GM12878 (cell line): ENCODE results near the gene IFNL2. TPM values are rescaled to one million over a fixed set of nuclear protein-coding genes. Genes with fewer than 3 reads are reported as not detected.
A peak's percentile ranks its signal among the peaks of the same experiment; 100 is the strongest.

Source experiments
- ATAC-seq: fragments of 200-7000 bp; cut with Tn5 transposase; 3 replicates; pipeline ENCODE4 v1.9.1; 2020; ENCODE audit warnings: mild to moderate bottlenecking, moderate library complexity
- BruUV-seq: library from RNA; stranded (reverse); fragments of 400-500 nt; replicated peaks from 2 replicates; lab custom pipeline; 2021; lab: Mats Ljungman, UMichigan
- CTCF ChIA-PET: fragments of 300-600 bp; sonication (Branson Sonifier 250); formaldehyde crosslinking; extraction: SDS; loops from one replicate; lab custom pipeline; 2021; ENCODE audit warnings: inconsistent platforms; lab: Yijun Ruan, JAX
- POLR2A ChIA-PET: fragments of 350-600 bp; formaldehyde crosslinking; extraction: SDS; loops from one replicate; lab custom pipeline; 2021; ENCODE audit warnings: inconsistent platforms; lab: Charles Lee
- RAD21 ChIA-PET: fragments of 300-600 bp; sonication (Branson Sonifier 250); formaldehyde crosslinking; loops from one replicate; lab custom pipeline; 2023; ENCODE audit warnings: antibody characterized with exemption; ENCODE audit not compliant: unreplicated experiment; lab: Charles Lee
- SMC1A ChIA-PET: fragments of 300-600 bp; sonication (Branson Sonifier 250); formaldehyde crosslinking; loops from one replicate; lab custom pipeline; 2023; ENCODE audit not compliant: unreplicated experiment, uncharacterized antibody; lab: Charles Lee
- DNase-seq: peaks from one replicate; pipeline ENCODE4 v3.0.0-alpha.2; 2011; ENCODE audit warnings: low read depth, low spot score
- FAIRE-seq: peaks from 3 replicates; lab custom pipeline; 2011; peaks lifted over from hg19 to GRCh38; lab: Jason Lieb, UNC
- H2AFZ ChIP-seq: 2 replicates; pipeline ENCODE4 v1.6.0; 2011; ENCODE audit warnings: low read depth, low read length, control low read depth; ENCODE audit not compliant: control insufficient read depth
- H3K27ac ChIP-seq: 2 replicates; pipeline ENCODE4 v1.5.1; 2011; ENCODE audit warnings: control low read depth; ENCODE audit not compliant: control insufficient read depth, insufficient read depth
- H3K27me3 ChIP-seq, 2 experiments: replicated peaks in 1 of 2; 2 replicates each; pipeline versions ENCODE4 v1.6.0 to v1.6.1; 2011; ENCODE audit warnings: low read length in 1 of 2; ENCODE audit not compliant: control insufficient read depth in 2 of 2, insufficient read depth in 2 of 2
- H3K36me3 ChIP-seq, 2 experiments: 2 replicates each; pipeline ENCODE4 v1.5.1; 2011; ENCODE audit warnings: low read length in 1 of 2; ENCODE audit not compliant: control insufficient read depth in 2 of 2, insufficient read depth in 2 of 2
- H3K4me1 ChIP-seq: 2 replicates; pipeline ENCODE4 v1.6.1; 2011; ENCODE audit warnings: mild to moderate bottlenecking, low read length, moderate library complexity, mixed read lengths; ENCODE audit not compliant: control insufficient read depth, insufficient read depth
- H3K4me2 ChIP-seq: 2 replicates; pipeline ENCODE4 v1.6.0; 2011; ENCODE audit warnings: control low read depth; ENCODE audit not compliant: control insufficient read depth, insufficient read depth
- H3K4me3 ChIP-seq: fragments of 200-600 bp; sonication (generic); 2 replicates; pipeline ENCODE4 v1.5.1; 2016
- H3K79me2 ChIP-seq: 2 replicates; pipeline ENCODE4 v1.6.0; 2011; ENCODE audit warnings: low read length; ENCODE audit not compliant: control insufficient read depth, insufficient read depth
- H3K9ac ChIP-seq: 2 replicates; pipeline ENCODE4 v1.8.0; 2011; ENCODE audit warnings: low read length, control low read depth, mixed read lengths; ENCODE audit not compliant: control insufficient read depth, insufficient read depth
- H3K9me3 ChIP-seq: replicated peaks from 3 replicates; pipeline ENCODE4 v1.5.1; 2011; ENCODE audit warnings: mild to moderate bottlenecking, low read length; ENCODE audit not compliant: control insufficient read depth, insufficient read depth
- H4K20me1 ChIP-seq: 2 replicates; pipeline ENCODE4 v1.6.0; 2011; ENCODE audit not compliant: control insufficient read depth, insufficient read depth
- CBFB ChIP-seq: IDR thresholded peaks from 2 replicates; pipeline ENCODE4 v1.6.1; 2016; ENCODE audit warnings: antibody characterized with exemption, low read depth
- CEBPB ChIP-seq, 2 experiments: fragments of 150-350 bp in 1 of 2; IDR thresholded peaks; 2 replicates each; pipeline ENCODE4 v1.6.1; 2012 to 2014; ENCODE audit warnings: low read depth in 2 of 2, low read length in 2 of 2, borderline replicate concordance in 1 of 2, inconsistent platforms in 1 of 2
- CREM ChIP-seq: IDR thresholded peaks from 2 replicates; pipeline ENCODE4 v1.6.1; 2014; ENCODE audit warnings: antibody characterized with exemption, low read depth
- FOS ChIP-seq: IDR thresholded peaks from 3 replicates; pipeline ENCODE4 v1.6.1; 2011; ENCODE audit warnings: borderline replicate concordance; ENCODE audit not compliant: insufficient read length; ENCODE audit errors: extremely low read depth
- HCFC1 ChIP-seq: fragments of 150-350 bp; IDR thresholded peaks from 2 replicates; pipeline ENCODE4 v1.6.1; 2014; ENCODE audit warnings: low read length
- IKZF1 ChIP-seq: fragments of 450-650 bp; conservative IDR thresholded peaks from 2 replicates; pipeline ENCODE4 v1.6.1; 2017; ENCODE audit warnings: antibody characterized with exemption, mild to moderate bottlenecking
- IKZF2 ChIP-seq, 2 experiments: fragments of 450-650 bp; IDR thresholded peaks; 2 replicates each; pipeline ENCODE4 v1.6.1; 2017; ENCODE audit warnings: mild to moderate bottlenecking in 2 of 2, moderate library complexity in 2 of 2
- MEF2A ChIP-seq: IDR thresholded peaks from 2 replicates; pipeline ENCODE4 v1.6.1; 2011; ENCODE audit warnings: low read depth, mild to moderate bottlenecking, low read length, moderate library complexity; ENCODE audit not compliant: insufficient read depth
- PAX8 ChIP-seq: fragments of 450-650 bp; IDR thresholded peaks from 2 replicates; pipeline ENCODE4 v1.6.1; 2017; ENCODE audit warnings: mild to moderate bottlenecking, moderate library complexity
- POLR2A ChIP-seq: IDR thresholded peaks from 2 replicates; pipeline ENCODE4 v1.6.1; 2011; ENCODE audit warnings: low read depth, mild to moderate bottlenecking, low read length
- RFX5 ChIP-seq: IDR thresholded peaks from 2 replicates; pipeline ENCODE4 v1.6.1; 2011; ENCODE audit warnings: low read depth, low read length, improper control_type of control experiment
- SIN3A ChIP-seq: IDR thresholded peaks from 2 replicates; pipeline ENCODE4 v1.6.1; 2012; ENCODE audit warnings: low read depth, low read length, improper control_type of control experiment
- SMAD5 ChIP-seq: IDR thresholded peaks from 2 replicates; pipeline ENCODE4 v1.6.1; 2016; ENCODE audit warnings: antibody characterized with exemption, low read depth
- SP1 ChIP-seq: IDR thresholded peaks from one replicate; pipeline ENCODE4 v1.6.1; 2011; ENCODE audit warnings: low read depth, low read length
- TBL1XR1 ChIP-seq: IDR thresholded peaks from 2 replicates; pipeline ENCODE4 v1.6.1; 2012; ENCODE audit warnings: low read depth, low read length, improper control_type of control experiment
- ZNF274 ChIP-seq: IDR thresholded peaks from one replicate; pipeline ENCODE4 v1.8.0; 2011; ENCODE audit not compliant: insufficient read length, insufficient read depth
- ZZZ3 ChIP-seq: IDR thresholded peaks from 2 replicates; pipeline ENCODE4 v1.6.1; 2011; ENCODE audit warnings: low read depth; ENCODE audit not compliant: control insufficient read depth, insufficient read length
- WGBS: methylation state at CpG from one replicate; pipeline ENCODE4 v1.1.6; 2016; ENCODE audit warnings: low lambda C conversion rate; ENCODE audit not compliant: insufficient replicate concordance, insufficient coverage; ENCODE audit errors: missing lambda C conversion rate; 5-methylcytosine and 5-hydroxymethylcytosine counted together
- in situ Hi-C: fragments of 300-500 bp; cut with MboI; formaldehyde crosslinking; loops from 9 replicates; pipeline ENCODE4 v1.14.3; 2018; ENCODE audit warnings: mixed read lengths
- intact Hi-C: fragments of 100-400 bp; cut with micrococcal nuclease; formaldehyde crosslinking; loops from one replicate; pipeline ENCODE4 v1.14.2; 2022; ENCODE audit not compliant: unreplicated experiment
- polyA plus RNA-seq, 11 experiments: library from polyadenylated mRNA; depleted of rRNA in 4 of 11; unstranded in 6 of 11; stranded (reverse) in 5 of 11; fragments of >200 nt; fragmentation: Nextera tagmentation in 4 of 11; fragmentation: Illumina TruSeq in 1 of 11; extraction: Ambion mirVana in 4 of 11; extraction: Trizol in 1 of 11; gene quantifications; 1 replicate in 1 of 11; 2 replicates in 10 of 11; pipeline versions ENCODE4 v1.2.1 to v1.2.3, GENCODE V29; 2011 to 2016; ENCODE audit warnings: inconsistent platforms in 2 of 11, missing spikeins in 2 of 11, low read depth in 1 of 11
- total RNA-seq, 4 experiments: library from RNA; depleted of rRNA in 3 of 4; stranded (reverse); fragments of >200 nt in 3 of 4; fragmentation: Illumina TruSeq in 1 of 4; extraction: Trizol in 1 of 4; gene quantifications; 2 replicates each; pipeline versions ENCODE4 v1.2.1 to v1.2.3, GENCODE V29; 2013 to 2021
- TF ChIP-seq, protein P1 (sequence below): IDR thresholded peaks from 2 replicates; pipeline ENCODE4 v1.6.1; 2011; ENCODE audit warnings: low read depth, low read length, improper control_type of control experiment, borderline replicate concordance
- TF ChIP-seq, protein P2 (sequence below): fragments of 450-650 bp; IDR thresholded peaks from 2 replicates; pipeline ENCODE4 v1.6.1; 2017; ENCODE audit warnings: mild to moderate bottlenecking, low read depth, inconsistent platforms; ENCODE audit not compliant: poor library complexity, severe bottlenecking
- TF ChIP-seq, protein P3 (sequence below): IDR thresholded peaks from 2 replicates; pipeline ENCODE4 v1.6.1; 2012; ENCODE audit warnings: low read length, inconsistent platforms

The IFNL2 gene
- total and polyA plus RNA-seq, 10 of the 15 experiments (the other 5 are each of a cell fraction or from before 2014, with no cell fraction given): 0.24 TPM; not detected in 9

DNA sequence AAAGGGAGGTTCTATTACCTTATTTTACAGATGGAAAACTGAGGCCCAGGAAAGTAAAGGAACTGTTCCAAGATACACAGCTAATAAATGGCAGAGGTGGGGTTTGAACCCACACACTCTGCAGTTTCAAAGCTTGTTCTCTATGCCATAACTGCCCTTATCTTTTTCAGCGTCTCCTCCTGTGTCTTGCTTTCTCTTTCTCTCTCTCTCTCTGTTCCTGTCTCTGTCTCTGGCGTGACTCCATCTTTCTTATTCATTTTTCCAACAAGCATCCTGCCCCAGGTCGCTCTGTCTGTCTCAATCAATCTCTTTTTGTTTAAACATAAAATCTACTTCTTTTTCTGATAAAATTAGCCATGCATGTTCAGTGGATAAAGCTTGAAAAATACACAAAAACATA is 16.4 kb upstream of the IFNL2 start:
- Histone ChIP-seq H3K4me2 (no peak overlapping the region), H3K4me1 (no peaks in the 10 kb centered on the region), H3K79me2 (no peaks in the 10 kb centered on the region), H3K9me3 (no peaks in the 10 kb centered on the region), H3K36me3 (no peaks in the 10 kb centered on the region), H3K27ac (no peak overlapping the region), H2AFZ (no peak overlapping the region), H3K27me3 (peaks cover 2% of the 10 kb centered on the region in 2 experiments; a peak in 3 of 4 replicates), H4K20me1 (no peaks in the 10 kb centered on the region), H3K9ac (no peak overlapping the region), H3K4me3 (no peak overlapping the region)
- no TSS peak for BruUV-seq
- ATAC-seq: no peak
- TF ChIP-seq, protein P1, sequence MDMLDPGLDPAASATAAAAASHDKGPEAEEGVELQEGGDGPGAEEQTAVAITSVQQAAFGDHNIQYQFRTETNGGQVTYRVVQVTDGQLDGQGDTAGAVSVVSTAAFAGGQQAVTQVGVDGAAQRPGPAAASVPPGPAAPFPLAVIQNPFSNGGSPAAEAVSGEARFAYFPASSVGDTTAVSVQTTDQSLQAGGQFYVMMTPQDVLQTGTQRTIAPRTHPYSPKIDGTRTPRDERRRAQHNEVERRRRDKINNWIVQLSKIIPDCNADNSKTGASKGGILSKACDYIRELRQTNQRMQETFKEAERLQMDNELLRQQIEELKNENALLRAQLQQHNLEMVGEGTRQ: no peak
- TF ChIP-seq SIN3A: no peak
- TF ChIP-seq CREM: no peak
- no peak for TF ChIP-seq SMAD5
- no peak for TF ChIP-seq ZZZ3
- TF ChIP-seq RFX5: no peak
- TF ChIP-seq IKZF2 (IDR thresholded peaks at IDR 0.05): no peak
- no peak for TF ChIP-seq SP1
- TF ChIP-seq HCFC1: no peak
- no peak for TF ChIP-seq CBFB
- no peak for TF ChIP-seq POLR2A
- no peak for TF ChIP-seq IKZF1
- TF ChIP-seq TBL1XR1: no peak
- no peak for TF ChIP-seq ZNF274
- no peak for TF ChIP-seq MEF2A
- no peak for TF ChIP-seq CEBPB (IDR thresholded peaks at IDR 0.05; ENCODE audit: borderline replicate concordance in 1 of 2, low read depth in 2 of 2, low read length in 2 of 2)
- TF ChIP-seq FOS: no peak
- TF ChIP-seq PAX8: no peak
- TF ChIP-seq, protein P2, sequence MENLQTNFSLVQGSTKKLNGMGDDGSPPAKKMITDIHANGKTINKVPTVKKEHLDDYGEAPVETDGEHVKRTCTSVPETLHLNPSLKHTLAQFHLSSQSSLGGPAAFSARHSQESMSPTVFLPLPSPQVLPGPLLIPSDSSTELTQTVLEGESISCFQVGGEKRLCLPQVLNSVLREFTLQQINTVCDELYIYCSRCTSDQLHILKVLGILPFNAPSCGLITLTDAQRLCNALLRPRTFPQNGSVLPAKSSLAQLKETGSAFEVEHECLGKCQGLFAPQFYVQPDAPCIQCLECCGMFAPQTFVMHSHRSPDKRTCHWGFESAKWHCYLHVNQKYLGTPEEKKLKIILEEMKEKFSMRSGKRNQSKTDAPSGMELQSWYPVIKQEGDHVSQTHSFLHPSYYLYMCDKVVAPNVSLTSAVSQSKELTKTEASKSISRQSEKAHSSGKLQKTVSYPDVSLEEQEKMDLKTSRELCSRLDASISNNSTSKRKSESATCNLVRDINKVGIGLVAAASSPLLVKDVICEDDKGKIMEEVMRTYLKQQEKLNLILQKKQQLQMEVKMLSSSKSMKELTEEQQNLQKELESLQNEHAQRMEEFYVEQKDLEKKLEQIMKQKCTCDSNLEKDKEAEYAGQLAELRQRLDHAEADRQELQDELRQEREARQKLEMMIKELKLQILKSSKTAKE: no peak
- TF ChIP-seq, protein P3, sequence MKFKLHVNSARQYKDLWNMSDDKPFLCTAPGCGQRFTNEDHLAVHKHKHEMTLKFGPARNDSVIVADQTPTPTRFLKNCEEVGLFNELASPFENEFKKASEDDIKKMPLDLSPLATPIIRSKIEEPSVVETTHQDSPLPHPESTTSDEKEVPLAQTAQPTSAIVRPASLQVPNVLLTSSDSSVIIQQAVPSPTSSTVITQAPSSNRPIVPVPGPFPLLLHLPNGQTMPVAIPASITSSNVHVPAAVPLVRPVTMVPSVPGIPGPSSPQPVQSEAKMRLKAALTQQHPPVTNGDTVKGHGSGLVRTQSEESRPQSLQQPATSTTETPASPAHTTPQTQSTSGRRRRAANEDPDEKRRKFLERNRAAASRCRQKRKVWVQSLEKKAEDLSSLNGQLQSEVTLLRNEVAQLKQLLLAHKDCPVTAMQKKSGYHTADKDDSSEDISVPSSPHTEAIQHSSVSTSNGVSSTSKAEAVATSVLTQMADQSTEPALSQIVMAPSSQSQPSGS: no peak
- intact Hi-C loops (no loop called here), in situ Hi-C loops (no loop called here)
- CTCF ChIA-PET: no interaction called here
- POLR2A ChIA-PET: no interaction called here
- SMC1A ChIA-PET: no interaction called here
- RAD21 ChIA-PET: no interaction called here
- FAIRE-seq: peak; percentile 44
- 2% methylated on average over 3 of the region's 3 CpGs for WGBS
- DNase-seq: no peak
